HG03469 (cell line): ENCODE results near the gene CBFB.
"Not testable (repeated sequence)": the region's sequence is repeated elsewhere in the genome, so short reads cannot be mapped to it uniquely, and the experiment has no call there.

ENCODE experiments used
- ATAC-seq: cut with Tn5 transposase; IDR thresholded peaks from one replicate; pipeline ENCODE4 v1.9.1; 2021; ENCODE audit warnings: mild to moderate bottlenecking, moderate library complexity, moderate number of reproducible peaks; ENCODE audit not compliant: unreplicated experiment

Gene CBFB

GRCh38 chr16:67028696-67029253 is at the start of gene CBFB:
TSS of gene CBFB (plus strand) at chr16:67029149. CDS start at chr16:67029408, 259 bp downstream.
- peak; percentile 58 for ATAC-seq

DNA sequence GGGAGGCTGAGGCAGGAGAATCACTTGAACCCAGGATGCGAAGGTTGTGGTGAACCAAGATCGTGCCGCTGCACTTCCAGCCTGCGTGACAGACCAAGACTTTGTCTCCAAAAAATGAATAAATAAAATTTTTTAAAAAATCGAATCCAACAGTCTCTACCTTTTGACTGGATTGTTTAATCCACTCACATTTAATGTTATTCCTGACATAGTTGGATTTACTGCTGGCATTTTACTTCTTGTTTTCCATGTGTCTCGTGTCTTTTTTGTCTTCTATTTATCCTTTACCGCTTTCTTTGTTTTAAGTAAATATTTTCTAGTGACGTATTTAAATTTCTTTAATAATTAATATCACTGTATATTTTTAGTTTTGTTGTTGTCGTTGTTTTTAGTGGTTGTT is 45.9 kb upstream of the CBFB start:
- no peak for ATAC-seq

DNA sequence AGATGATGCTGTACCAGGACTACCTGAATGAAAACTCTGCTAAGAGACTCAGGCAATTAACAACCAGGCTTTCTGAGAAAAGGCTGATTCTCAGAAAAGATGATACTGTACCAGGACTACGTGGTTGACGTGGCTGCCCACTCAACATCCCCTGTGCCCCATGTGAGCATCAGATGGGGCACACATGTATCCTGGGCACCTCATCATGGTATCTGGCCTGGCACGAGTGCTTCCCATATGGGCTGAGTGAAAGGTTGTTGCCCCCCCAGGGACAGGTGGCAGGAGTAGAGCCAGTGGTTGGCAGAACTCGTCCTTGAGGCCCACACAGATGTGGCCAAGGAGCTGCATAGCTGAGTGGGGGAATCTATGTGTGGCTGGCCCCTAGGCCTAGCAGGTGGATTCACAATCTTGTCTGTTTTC is 44.0 kb upstream of the CBFB start:
- no peak for ATAC-seq

DNA sequence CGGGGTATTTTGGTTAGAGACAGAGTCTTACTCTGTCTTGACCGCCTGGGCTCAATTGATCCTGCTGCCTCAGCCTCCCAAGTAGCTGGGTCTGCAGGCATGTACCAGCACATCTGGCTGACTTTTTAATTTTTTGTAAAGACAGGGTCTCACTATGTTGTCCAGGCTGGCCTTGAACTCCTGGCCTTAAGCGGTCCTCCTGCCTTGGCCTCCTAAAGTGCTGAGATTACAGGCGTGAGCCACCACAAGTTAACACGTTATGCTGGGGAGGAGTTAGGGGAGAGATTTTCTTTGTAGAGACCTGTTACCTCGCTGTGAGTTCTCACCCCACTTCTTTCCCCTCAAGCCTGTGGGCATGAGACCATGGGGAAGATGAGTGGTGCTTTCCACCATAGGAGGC is 42.4 kb upstream of the CBFB start:
- ATAC-seq, result no peak

DNA sequence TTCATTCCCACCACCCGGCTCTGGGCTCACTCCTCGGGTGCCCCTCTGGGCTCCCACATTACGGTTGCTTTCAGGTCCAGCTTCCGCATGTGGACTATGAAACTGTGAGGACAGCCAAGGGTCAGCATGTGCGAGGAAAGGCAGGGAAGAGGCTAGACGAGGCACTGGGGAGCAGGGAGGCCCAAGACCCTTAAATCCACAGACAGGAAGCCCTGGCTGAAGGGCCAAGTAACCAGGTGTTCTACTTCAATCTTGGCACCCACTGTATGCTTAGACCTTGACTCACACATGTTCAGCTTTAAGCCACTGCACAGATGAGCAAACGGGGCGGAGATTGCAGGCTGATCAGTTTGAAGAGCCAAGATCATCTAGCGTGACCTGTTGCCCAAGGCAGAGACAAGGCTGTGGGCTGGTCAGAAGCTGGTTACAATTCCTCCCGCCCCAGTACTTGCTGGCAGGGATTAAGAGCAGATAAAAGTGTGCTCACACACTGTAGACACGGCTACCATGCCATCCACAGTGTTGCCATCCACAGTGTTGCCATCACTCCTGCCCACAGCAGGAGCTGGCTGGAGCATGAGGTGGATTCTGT is 40.7 kb upstream of the CBFB start, which contains the start of gene CES4A:
Gene CES4A, plus strand, starts transcription at position 393 of the 592 bp plus-strand sequence. Its CDS starts 184 bp downstream, at position 577.
- no peak for ATAC-seq

GRCh38 chr16:66991545-66992077 is 37.3 kb upstream of the CBFB start:
- no peak for ATAC-seq

GRCh38 chr16:66993558-66993957 is 35.4 kb upstream of the CBFB start:
- ATAC-seq, result not testable (repeated sequence)

DNA sequence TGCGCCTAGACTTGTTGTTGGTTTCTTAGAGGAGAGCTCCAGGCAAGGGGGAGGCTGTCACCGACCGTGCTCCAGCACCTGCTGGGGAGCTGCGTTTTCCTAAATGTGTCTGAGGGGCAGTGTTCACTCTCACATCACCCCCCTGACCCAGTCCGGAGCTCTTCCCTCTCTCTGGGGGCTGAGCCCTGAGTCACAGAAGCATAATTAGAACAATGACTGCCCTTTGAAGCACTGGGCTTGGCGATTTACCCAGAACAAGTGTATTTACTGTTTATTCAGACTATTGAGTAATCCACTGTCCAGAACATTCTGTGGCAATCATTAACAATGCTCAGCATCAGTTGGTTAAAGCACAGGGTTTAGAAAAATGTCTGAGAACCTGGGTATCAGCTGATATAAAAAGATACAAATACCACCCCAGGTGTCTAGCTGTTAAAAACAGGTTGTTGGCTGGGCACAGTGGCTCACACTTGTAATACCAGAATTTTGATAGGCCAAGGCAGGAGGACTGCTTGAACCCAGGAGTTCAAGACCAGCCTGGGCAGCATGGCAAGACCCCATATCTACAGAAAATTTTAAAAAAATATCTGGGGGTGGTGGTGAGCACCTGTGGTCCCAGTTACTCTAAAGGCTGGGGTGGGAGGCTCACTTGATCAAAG is 32.5 kb upstream of the CBFB start:
- ATAC-seq, result no peak

GRCh38 chr16:66996983-66997358 is 32.0 kb upstream of the CBFB start:
- ATAC-seq, result no peak

GRCh38 chr16:67000384-67001351 is 28.3 kb upstream of the CBFB start:
- ATAC-seq, result no peak

DNA sequence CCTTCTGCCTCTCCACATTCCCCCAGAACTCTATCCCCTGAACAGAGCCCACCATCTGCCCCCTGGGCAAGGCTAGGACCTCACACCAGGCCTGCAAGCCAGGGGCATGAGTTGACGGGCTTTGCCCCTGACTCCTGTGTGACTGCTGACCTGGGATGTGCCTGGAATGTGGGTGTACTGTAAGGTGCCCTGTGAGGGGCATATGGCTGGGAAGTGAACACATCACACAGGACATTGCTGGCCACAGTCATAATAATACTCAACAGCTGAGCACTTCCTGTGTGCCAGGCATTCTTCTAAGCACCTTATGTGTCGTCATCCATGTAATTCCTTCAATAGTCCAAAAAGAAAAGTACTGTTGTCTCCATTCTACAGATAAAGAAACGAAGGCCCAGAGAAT is 27.2 kb upstream of the CBFB start:
- no peak for ATAC-seq

DNA sequence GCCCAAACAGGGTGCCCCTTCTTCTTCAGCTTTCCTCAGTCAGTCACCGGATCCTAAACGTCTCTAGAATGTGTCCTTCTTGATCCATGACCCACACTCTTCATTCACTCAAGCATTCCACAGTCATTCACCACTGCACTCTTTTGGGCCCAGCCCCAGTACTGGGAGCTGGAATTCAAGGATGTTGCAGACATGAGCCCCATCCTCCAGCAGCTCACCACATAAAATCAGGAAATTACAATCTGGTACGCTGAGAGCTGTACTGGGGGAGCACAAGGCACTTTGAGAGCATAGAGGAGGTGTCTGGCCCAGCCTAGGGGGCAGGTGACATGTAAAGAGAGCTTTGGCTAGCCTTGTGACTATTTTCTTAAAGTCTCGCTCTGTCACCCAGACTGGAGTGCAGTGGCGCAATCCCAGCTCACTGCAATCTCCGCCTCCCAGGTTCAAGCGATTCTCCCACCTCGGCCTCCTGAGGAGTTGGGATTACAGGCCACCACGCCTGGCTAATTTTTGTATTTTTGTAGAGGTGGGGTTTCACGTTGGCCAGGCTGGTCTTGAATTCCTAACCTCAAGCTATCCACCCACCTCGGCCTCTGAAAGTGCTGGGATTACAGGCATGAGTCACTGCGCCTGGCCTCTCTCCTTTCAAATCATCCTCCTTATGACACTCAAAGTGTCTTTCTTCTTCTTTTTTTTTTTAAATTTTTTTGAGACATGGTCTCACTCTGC is 21.9 kb upstream of the CBFB start:
- no peak for ATAC-seq

DNA sequence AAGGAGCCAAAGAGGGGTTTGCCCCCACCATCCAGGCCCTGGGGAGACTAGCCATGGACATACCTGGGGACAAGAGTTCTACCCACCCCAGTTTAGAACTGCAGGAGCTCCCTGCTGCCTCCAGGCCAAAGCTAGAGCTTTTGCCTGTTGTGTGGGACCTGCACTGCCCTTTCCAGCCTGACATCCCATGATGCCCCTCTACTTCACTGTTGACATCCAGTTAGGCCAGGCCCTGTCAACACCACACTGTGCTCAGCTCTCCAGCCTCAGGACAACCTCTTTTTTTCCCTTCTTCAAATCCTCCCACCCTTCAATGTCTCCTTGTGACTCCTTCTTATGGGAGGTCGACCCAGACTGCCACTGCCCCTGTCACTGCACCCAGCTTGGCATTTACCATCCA is 19.8 kb upstream of the CBFB start:
- ATAC-seq, result no peak

DNA sequence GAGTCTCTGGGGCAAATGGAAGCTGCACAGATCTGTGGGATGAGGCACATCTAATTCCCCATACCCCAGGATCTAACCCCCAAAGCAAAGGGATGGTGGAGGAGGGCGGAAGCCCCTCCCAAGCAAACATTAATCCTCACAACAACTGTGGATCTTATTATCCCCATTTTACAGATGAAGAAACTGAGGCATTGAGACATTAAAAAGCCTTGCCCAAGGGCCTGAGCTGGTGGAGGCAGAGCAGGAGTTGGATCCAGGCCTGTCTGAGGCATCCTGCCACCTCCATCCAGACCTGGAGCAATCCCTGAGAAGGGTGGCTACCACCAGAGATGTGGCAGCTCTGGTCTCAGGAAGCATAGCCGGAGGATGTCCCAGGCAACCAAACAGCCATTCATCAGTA is 17.7 kb upstream of the CBFB start:
- ATAC-seq, result no peak

DNA sequence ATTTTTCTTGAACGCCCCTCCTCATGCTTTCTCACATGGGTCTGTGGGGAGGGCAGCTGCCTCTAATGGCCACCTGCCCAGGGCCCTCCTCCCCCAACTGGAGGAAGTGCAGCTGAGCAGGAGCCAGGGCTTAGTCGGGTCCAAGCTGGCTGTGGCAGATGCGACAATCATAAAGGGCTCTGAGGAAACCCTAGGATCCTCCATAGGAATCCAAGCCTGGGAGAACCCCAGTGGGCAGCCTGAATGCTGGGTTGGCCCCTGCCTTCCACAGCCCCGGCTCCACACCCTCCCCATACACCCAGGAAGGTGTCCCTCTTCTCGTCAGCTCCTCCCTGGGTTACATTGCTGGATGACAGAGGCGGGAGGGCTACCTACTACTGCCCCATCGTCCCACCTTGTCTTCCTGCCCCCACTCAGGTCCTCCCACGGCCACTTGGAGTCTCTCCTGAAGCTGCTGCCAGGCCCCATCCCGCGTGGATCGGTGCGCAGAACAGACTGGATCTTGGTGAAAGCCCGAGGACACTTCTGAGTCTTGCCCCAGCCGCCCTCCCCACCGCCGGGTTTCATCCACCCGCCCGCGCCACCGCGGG is 15.6 kb upstream of the CBFB start:
- no peak for ATAC-seq

- no peak for ATAC-seq
Observed at GRCh38 chr16:67013823-67014633, 14.9 kb upstream of the CBFB start.

DNA sequence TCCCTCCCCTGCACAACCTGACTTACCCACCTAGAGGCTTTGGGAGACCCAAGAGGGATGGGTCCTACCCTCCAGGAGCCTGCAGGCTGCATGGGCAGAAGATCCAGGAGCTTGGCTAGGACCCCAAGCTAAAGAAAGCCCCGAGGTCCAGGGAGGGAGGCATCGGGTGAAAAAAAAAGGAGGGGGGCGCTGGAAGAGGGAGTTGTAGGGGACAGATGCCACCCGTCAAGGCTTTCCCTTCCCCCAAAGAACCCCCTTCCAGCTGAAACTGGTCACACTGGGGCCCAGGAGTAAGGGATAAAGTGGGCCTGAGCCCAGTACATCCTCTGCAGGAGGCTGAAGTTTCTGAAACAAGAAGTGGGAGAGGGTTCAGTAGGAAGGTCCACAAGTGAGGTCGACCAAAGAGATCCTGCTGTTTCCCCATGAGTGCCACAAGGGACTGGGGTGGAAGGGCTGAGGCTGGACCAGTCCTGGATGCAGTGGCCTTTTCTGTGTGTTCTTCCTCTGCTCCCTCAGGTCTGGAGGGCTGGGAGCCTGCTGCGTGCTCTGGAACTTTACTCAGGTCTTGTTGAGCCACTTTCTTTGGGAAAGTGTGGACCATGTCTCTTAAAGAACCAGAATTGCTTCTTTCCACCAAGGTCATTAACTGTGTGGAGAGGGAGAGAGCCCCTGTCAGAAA is 14.2 kb upstream of the CBFB start:
- ATAC-seq, result no peak

GRCh38 chr16:67015313-67015731 is 13.6 kb upstream of the CBFB start:
- ATAC-seq, result no peak

- no peak for ATAC-seq
Observed at GRCh38 chr16:67016143-67016542, 12.8 kb upstream of the CBFB start.
